ENCODE measurements around the gene GABBR2.
A peak's percentile ranks its signal among the peaks of the same experiment; 100 is the strongest.

Gene GABBR2

GRCh38 chr9:98363644-98364043 is 345.1 kb downstream of the GABBR2 start:
- DNase-seq: no peak

DNA sequence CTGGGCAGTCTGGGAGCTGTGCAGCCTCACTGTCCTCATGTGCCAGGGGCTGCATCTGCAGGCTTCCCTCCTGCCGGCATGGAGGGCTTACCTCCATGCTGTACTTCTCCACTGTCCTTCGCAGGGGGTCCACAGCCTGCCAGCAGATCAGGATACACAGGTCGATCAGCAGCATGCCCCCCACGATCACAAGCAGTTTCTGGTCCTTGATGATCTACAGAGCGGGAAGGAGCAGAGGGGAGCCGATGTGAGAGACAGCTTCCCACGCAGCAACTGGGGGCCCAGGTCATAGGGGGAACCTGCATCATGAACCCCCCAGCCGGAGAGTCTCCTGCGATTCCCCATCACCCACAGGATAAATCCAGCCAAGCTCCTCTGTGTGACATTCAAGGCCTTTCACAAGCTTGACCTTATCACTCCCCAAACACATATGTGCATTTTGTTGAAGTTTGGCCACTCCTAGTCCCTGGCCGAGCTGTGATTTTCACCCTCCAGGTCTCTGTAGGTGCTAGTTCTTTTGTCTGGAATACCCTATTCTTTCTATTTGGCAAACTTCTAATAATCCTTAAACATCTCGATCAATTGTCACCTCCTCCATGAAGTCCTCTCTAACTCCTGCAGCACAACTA is 346.0 kb downstream of the GABBR2 start:
- DNase-seq: no peak

DNA sequence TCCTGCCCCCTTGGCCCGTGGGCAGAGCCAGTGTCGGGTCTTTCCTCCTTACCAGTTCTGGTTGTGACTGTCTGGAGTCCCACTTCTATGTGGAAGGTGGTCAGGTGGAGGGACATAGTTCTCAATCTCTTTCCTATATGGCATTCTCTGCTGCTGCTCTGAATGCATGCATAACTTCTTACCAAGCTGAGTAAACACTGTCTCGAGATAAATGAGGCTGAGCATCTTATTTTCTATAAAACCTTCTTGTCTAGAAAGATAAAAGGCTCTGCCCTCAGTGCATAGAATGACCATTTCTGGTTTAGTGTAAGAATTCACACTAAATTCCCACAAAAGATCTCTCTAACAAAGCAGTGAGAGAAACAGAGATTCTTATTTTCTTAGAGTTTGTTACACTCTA is 347.1 kb downstream of the GABBR2 start:
- DNase-seq: no peak

DNA sequence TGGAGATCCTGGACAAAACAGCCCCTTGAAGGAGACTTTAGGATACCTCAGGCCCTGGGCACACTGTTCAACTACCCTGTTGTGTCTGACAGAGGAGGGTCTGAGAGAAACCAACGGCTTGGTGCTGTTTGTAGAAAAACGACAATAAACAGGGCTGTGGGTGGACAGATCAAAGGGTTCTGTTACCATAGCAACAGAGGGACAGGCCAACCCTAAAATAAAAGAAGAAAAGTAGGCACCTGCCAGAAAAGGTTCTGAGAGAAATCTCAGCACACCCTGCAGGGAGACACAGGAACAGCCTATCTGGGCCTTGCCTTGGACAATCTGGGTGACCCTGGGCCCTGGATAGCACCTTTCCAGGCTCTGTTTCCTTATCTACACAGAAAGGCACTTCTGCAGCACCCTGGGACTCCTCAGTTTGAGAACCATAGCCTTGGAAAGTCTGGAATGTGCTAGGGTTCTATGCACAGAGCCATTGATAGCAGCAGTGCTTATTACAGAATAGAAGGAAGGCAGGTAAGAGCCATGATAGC is 348.5 kb downstream of the GABBR2 start:
- no peak for DNase-seq

DNA sequence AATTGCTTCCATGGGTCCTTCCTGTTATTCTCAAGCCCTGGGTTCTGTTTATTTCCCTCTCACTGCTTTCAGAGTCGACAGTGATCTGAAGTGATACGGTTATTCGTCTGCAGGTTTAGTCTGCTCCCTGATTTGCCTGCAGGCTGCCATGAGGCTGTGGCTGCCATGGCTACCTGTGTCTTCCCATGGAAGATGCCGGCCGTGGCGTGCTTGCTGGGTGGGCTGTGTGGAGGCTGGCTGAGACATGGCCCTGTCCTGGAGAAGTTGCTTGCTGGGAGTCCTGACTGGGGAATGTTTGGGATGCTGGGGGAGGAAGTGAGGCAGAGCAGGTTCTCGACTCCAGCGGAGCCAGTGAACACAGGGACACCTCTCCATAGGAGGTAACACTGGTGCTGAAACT is 349.2 kb downstream of the GABBR2 start:
- DNase-seq: no peak

- DNase-seq: no peak
Measured at GRCh38 chr9:98357921-98358535, 350.7 kb downstream of the GABBR2 start.

- DNase-seq: no peak
Measured at GRCh38 chr9:98356953-98357690, 351.6 kb downstream of the GABBR2 start.

- DNase-seq: no peak
Measured at GRCh38 chr9:98356326-98356725, 352.4 kb downstream of the GABBR2 start.

DNA sequence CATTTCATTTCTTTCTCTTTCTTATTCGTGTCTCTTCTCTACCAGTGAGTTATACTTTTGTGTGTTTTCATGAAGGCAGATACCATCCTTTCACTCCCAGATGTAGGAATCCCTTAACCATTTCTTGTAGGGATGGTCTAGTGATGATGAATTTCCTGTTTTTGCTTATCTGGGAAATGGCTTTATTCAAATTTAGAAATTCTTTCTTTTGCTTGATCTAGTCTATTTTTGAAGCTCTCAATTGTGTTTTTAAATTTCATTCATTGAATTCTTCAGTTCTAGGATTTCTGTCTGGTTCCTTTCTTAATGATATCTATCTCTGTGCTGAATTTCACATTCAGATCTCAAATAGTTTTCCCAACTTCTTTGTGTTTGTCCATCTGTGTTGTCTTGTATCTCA is 357.4 kb downstream of the GABBR2 start:
- no peak for DNase-seq

DNA sequence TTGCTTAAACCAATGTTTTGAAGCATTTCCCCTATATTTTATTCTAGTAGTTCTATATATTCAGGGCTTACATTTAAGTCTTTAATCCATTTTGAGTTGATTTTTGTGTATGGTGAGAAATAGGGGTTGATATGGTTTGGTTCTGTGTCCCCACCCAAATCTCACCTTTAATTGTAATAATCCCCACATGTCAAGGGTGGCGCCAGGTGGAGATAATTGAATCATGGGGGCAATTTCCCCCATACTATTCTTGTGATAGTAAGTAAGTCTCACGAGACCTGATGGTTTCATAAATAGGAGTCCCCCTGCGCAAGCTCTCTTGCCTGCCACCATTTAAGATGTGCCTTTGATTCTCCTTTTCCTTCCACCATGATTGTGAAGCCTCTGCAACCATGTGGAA is 361.1 kb downstream of the GABBR2 start:
- DNase-seq: no peak

GRCh38 chr9:98345011-98345410 is 363.7 kb downstream of the GABBR2 start:
- peak; percentile 26 for DNase-seq

DNA sequence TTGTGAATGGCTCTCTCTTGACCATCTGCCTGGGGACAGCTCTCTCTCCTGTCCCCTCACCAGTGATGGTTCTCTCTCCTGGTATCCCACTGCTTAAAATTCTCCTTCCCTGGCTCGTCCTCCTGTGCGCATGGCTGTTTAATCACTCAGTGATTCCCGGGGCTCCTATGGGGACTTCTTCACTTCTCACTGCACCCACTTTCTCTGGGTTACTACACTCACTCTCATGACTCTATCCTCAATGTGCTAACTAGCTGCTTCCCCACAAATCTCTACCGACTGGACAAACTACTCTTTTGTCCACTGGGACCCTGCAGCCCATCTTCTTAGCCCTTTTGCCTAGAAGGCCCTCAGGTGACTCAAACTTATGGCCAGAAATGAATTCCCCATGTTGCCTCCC is 364.2 kb downstream of the GABBR2 start:
- DNase-seq: no peak

DNA sequence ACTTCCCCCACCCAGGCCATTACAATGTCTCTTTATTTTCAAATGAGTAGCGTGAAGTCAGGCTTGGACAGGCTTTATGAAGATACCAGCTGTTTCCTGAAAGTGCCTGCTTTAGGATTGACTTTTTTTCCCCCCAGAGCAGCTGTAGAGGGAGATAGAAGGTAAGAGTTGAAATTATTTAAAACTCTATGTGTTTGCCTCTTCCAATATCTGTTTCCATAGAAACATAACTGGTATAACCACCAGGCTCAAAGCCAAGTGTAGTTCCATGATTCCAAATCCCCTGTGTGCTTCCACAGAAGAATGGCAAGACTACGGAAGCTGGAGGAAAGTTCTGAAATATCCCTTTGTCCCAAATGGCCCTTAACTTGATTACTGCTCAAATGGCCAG is 365.9 kb downstream of the GABBR2 start:
- peak; percentile 73 for DNase-seq

- peak; percentile 19 for DNase-seq
Measured at GRCh38 chr9:98342098-98342819, 366.5 kb downstream of the GABBR2 start.

GRCh38 chr9:98341157-98342097 is 367.3 kb downstream of the GABBR2 start:
- peak; percentile 59 for DNase-seq

DNA sequence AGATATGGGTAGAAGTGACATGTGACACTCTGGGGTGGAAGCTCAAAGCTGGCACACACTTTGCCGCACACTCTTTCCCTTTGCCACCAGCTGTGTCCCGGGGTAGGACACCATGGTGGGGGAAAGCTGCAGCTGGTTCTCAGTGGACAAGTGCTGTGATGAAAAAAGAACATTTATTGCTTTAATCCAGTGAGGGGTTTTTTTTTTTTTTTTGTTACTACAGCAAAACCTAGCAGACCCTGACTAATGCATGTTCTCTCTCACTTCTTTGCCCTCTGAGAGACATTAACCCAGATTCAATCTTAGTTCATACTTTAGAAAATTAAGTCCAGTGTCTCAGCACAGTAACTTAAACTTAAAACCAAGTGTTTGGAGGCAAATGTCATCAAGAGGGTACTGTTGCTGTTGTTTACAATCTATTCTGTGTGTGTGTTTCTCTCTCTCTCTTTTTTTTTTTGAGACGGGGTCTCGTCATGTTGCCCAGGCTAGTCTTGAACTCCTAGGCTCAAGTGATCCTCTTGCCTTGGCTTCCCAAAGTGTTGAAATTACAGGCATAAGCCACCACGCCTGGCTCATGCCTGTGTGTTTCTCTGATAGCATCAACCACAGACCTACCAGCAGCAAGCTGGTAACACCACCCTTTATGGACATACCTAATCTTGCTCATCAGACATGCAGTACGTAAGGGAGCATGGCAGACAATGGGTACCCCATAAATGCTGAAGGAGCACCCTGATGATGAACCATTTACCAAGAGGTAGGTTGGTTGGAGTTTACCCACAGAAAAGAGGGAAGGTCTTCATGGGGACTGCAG is 368.5 kb downstream of the GABBR2 start:
- no peak for DNase-seq

- DNase-seq: no peak
Measured at GRCh38 chr9:98335661-98336060, 373.1 kb downstream of the GABBR2 start.

- no peak for DNase-seq
Measured at GRCh38 chr9:98334796-98335195, 373.9 kb downstream of the GABBR2 start.

- DNase-seq: no peak
Measured at GRCh38 chr9:98333703-98334582, 374.8 kb downstream of the GABBR2 start.

- DNase-seq: no peak
Measured at GRCh38 chr9:98332405-98332831, 376.3 kb downstream of the GABBR2 start.
